MM.1S (cell line): ENCODE data around the gene MAPKAP1.

ENCODE experiments used
- EZH2 ChIP-seq: fragments of 300-600 bp; sonication (generic); optimal IDR thresholded peaks from 2 replicates; pipeline ENCODE3; 2017; ENCODE audit warnings: low read depth, mild to moderate bottlenecking, antibody characterized with exemption, low read length, mixed read lengths
- TF ChIP-seq, protein P1 (sequence below): fragments of 300-600 bp; sonication (generic); IDR thresholded peaks from 2 replicates; pipeline ENCODE4 v1.5.1; 2016; ENCODE audit warnings: antibody characterized with exemption, low read length, mixed read lengths

DNA sequence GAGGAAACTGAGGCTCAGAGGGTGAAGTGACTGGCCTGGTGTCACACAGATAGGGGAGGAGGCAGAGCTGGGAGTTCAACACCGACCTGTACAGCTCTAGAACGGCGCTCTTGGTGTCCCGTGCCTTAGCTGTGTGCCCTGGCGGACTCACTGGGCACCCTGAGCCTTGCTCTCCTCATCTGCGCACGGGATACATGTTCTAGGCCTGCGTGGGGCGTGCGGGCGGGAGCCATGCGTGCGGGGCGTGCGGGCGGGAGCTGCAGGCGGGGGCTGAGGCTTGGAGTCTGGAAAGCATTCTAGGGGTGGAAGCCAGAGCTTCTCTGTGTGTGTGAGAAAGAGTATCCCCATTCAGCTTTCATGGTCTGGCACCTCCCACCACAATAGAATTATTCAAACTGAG, 280.1 kb downstream of the MAPKAP1 start:
- TF ChIP-seq, protein P1, sequence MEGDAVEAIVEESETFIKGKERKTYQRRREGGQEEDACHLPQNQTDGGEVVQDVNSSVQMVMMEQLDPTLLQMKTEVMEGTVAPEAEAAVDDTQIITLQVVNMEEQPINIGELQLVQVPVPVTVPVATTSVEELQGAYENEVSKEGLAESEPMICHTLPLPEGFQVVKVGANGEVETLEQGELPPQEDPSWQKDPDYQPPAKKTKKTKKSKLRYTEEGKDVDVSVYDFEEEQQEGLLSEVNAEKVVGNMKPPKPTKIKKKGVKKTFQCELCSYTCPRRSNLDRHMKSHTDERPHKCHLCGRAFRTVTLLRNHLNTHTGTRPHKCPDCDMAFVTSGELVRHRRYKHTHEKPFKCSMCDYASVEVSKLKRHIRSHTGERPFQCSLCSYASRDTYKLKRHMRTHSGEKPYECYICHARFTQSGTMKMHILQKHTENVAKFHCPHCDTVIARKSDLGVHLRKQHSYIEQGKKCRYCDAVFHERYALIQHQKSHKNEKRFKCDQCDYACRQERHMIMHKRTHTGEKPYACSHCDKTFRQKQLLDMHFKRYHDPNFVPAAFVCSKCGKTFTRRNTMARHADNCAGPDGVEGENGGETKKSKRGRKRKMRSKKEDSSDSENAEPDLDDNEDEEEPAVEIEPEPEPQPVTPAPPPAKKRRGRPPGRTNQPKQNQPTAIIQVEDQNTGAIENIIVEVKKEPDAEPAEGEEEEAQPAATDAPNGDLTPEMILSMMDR, result no peak
- TF ChIP-seq EZH2, result no peak
